Spleen (tissue), 7 donors: Measurements from ENCODE around the gene CA5B.

Source experiments
- POLR2A ChIP-seq, 3 donors: fragments of 450-650 bp; IDR thresholded peaks; one replicate each; pipeline ENCODE4 v1.5.1; 2017; ENCODE audit warnings: antibody characterized with exemption in 3 of 3, mild to moderate bottlenecking in 1 of 3
- POLR2AphosphoS5 ChIP-seq, 3 donors: sonication (generic); formaldehyde crosslinking; IDR thresholded peaks; one replicate each; pipeline ENCODE4 v1.5.1; 2017; ENCODE audit warnings: antibody characterized with exemption in 3 of 3
- TF ChIP-seq, protein P1 (sequence below), 11 experiments: fragments of 200-600 bp in 7 of 11; fragments of 450-650 bp in 4 of 11; sonication (generic) in 4 of 11; IDR thresholded peaks in 8 of 11; conservative IDR thresholded peaks in 3 of 11; 1 replicate in 7 of 11; 2 replicates in 4 of 11; pipeline versions ENCODE4 v1.4.0 to v1.8.0; 2016 to 2021; ENCODE audit warnings: antibody characterized with exemption in 11 of 11, inconsistent platforms in 4 of 11, mild to moderate bottlenecking in 1 of 11
- donor health status: DM: no; HTN: no; CAD: no; lungs with moderate emphysema.
- donor health status: DM: no; HTN: no; CAD: no.
- donor health status: DM: no; HTN: no; CAD: no.

DNA sequence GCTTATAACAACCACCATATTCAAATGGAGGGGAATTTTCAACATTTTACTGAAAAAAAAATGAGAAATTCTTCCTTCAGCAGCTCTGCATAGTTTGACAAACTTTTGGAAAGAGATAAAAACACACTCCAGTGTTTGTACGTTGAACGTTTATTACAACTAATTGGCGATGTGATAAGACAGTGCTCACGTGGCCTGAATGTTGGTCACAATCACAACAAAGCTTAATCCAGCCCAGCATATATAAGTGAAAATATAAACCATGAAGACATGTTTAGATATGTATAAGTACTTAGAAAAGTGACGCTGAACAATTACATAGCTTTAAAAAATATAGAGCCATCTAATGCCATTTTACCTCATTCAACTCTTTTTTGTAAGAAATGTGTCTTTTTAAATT lies 87.9 kb downstream of the CA5B start:
- no peak for TF ChIP-seq POLR2A (IDR thresholded peaks at IDR 0.05)
- TF ChIP-seq, protein P1, sequence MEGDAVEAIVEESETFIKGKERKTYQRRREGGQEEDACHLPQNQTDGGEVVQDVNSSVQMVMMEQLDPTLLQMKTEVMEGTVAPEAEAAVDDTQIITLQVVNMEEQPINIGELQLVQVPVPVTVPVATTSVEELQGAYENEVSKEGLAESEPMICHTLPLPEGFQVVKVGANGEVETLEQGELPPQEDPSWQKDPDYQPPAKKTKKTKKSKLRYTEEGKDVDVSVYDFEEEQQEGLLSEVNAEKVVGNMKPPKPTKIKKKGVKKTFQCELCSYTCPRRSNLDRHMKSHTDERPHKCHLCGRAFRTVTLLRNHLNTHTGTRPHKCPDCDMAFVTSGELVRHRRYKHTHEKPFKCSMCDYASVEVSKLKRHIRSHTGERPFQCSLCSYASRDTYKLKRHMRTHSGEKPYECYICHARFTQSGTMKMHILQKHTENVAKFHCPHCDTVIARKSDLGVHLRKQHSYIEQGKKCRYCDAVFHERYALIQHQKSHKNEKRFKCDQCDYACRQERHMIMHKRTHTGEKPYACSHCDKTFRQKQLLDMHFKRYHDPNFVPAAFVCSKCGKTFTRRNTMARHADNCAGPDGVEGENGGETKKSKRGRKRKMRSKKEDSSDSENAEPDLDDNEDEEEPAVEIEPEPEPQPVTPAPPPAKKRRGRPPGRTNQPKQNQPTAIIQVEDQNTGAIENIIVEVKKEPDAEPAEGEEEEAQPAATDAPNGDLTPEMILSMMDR (IDR thresholded peaks at IDR 0.05 in 8 of 11, conservative IDR thresholded peaks at IDR 0.05 in 3 of 11), result no peak
- no peak for TF ChIP-seq POLR2AphosphoS5 (IDR thresholded peaks at IDR 0.05)
